ENCODE data around the gene KDM3B.
"Not testable (repeated sequence)": the region's sequence is repeated elsewhere in the genome, so short reads cannot be mapped to it uniquely, and the experiment has no call there.

Gene KDM3B

GRCh38 chr5:138352071-138352721, at the start of gene KDM3B:
Gene KDM3B, plus strand, starts transcription at chr5:138352685. Its CDS starts 111 bp downstream, at chr5:138352796.
- DNase-seq (ENCODE audit: low spot score): peak; percentile 89

GRCh38 chr5:138303372-138303771, 49.1 kb upstream of the KDM3B start:
- DNase-seq (ENCODE audit: low spot score): peak; percentile 19

- DNase-seq (ENCODE audit: low spot score): no peak
These were observed 46.7 kb upstream of the KDM3B start for GRCh38 chr5:138305797-138306196.

GRCh38 chr5:138315751-138316278, 36.7 kb upstream of the KDM3B start:
- DNase-seq (ENCODE audit: low spot score): no peak

- no peak for DNase-seq (ENCODE audit: low spot score)
These were observed 36.1 kb upstream of the KDM3B start for GRCh38 chr5:138316355-138316754.

GRCh38 chr5:138318211-138318610, 34.3 kb upstream of the KDM3B start:
- DNase-seq (ENCODE audit: low spot score): not testable (repeated sequence)

GRCh38 chr5:138330813-138331448, 21.6 kb upstream of the KDM3B start:
- DNase-seq (ENCODE audit: low spot score): peak; percentile 43

GRCh38 chr5:138331449-138332368, 20.8 kb upstream of the KDM3B start, which contains the start of gene CDC25C:
Gene CDC25C, minus strand, starts transcription at chr5:138331804. Its CDS starts 624 bp downstream, at chr5:138331180.
- peak; percentile 100 for DNase-seq (ENCODE audit: low spot score)

GRCh38 chr5:138334867-138335447, 17.5 kb upstream of the KDM3B start:
- DNase-seq (ENCODE audit: low spot score): peak; percentile 69

GRCh38 chr5:138336952-138337684, 15.4 kb upstream of the KDM3B start:
- no peak for DNase-seq (ENCODE audit: low spot score)

- DNase-seq (ENCODE audit: low spot score): peak; percentile 93
These were observed 14.6 kb upstream of the KDM3B start, which contains the start of gene FAM53C for GRCh38 chr5:138337685-138338410. Gene FAM53C, plus strand, starts transcription at chr5:138338266. Its CDS starts 3,070 bp downstream, at chr5:138341336.

- DNase-seq (ENCODE audit: low spot score): no peak
These were observed 13.9 kb upstream of the KDM3B start for GRCh38 chr5:138338411-138339090.

GRCh38 chr5:138339091-138339456, 13.4 kb upstream of the KDM3B start:
- DNase-seq (ENCODE audit: low spot score): no peak

- no peak for DNase-seq (ENCODE audit: low spot score)
These were observed 13.0 kb upstream of the KDM3B start for GRCh38 chr5:138339464-138339863.

GRCh38 chr5:138340008-138340407, 12.5 kb upstream of the KDM3B start:
- DNase-seq (ENCODE audit: low spot score): no peak

GRCh38 chr5:138344887-138345622, 7.4 kb upstream of the KDM3B start:
- no peak for DNase-seq (ENCODE audit: low spot score)

GRCh38 chr5:138346889-138347288, 5.6 kb upstream of the KDM3B start:
- DNase-seq (ENCODE audit: low spot score): no peak

GRCh38 chr5:138349852-138350562, 2.5 kb upstream of the KDM3B start:
- no peak for DNase-seq (ENCODE audit: low spot score)

- no peak for DNase-seq (ENCODE audit: low spot score)
These were observed 2.0 kb upstream of the KDM3B start for GRCh38 chr5:138350563-138350890.
